Nephron progenitor cell (in vitro differentiated cells): ENCODE results near the gene OR4D11.
"Not testable (repeated sequence)": the region's sequence is repeated elsewhere in the genome, so short reads cannot be mapped to it uniquely, and the experiment has no call there.

Source experiments
- DNase-seq: peaks from one replicate; pipeline ENCODE4 v3.0.0; 2021
- H3K27ac Mint-ChIP-seq: 2 replicates; pipeline ENCODE4 v1.8.0; 2021; ENCODE audit warnings: mild to moderate bottlenecking, moderate library complexity, mixed read lengths
- H3K27me3 Mint-ChIP-seq: 2 replicates; pipeline ENCODE4 v1.8.0; 2021; ENCODE audit warnings: mild to moderate bottlenecking, low read depth, mixed read lengths; ENCODE audit not compliant: poor library complexity
- H3K36me3 Mint-ChIP-seq: 2 replicates; pipeline ENCODE4 v1.8.0; 2021; ENCODE audit warnings: low read depth, mixed read lengths
- H3K4me1 Mint-ChIP-seq: 2 replicates; pipeline ENCODE4 v1.8.0; 2021; ENCODE audit warnings: mixed read lengths
- H3K4me3 Mint-ChIP-seq: 2 replicates; pipeline ENCODE4 v1.8.0; 2021; ENCODE audit warnings: mild to moderate bottlenecking, moderate library complexity, mixed read lengths
- H3K9me3 Mint-ChIP-seq: 2 replicates; pipeline ENCODE4 v1.8.0; 2021; ENCODE audit warnings: mild to moderate bottlenecking, moderate library complexity, mixed read lengths
- CTCF ChIP-seq: fragments of 200-600 bp; sonication (generic); IDR thresholded peaks from 2 replicates; pipeline ENCODE4 v1.5.0; 2021; ENCODE audit warnings: antibody characterized with exemption

OR4D11 gene

GRCh38 chr11:59475176-59475575, 28.2 kb upstream of the OR4D11 start:
- no peak for DNase-seq
- no peak overlapping the region for H3K27ac Mint-ChIP-seq
- no peaks in the 10 kb centered on the region for H3K36me3 Mint-ChIP-seq
- H3K27me3 Mint-ChIP-seq = peaks cover 4% of the 10 kb centered on the region
- no peak for TF ChIP-seq CTCF
- H3K4me3 Mint-ChIP-seq = no peak overlapping the region
- no peaks in the 10 kb centered on the region for H3K4me1 Mint-ChIP-seq
- no peaks in the 10 kb centered on the region for H3K9me3 Mint-ChIP-seq

- Mint-ChIP-seq H3K9me3 (no peaks in the 10 kb centered on the region), H3K4me3 (no peak overlapping the region), H3K4me1 (no peaks in the 10 kb centered on the region), H3K27ac (no peak overlapping the region), H3K27me3 (no peaks in the 10 kb centered on the region), H3K36me3 (no peaks in the 10 kb centered on the region)
- TF ChIP-seq CTCF = no peak
- DNase-seq = no peak
These were observed 23.5 kb upstream of the OR4D11 start for GRCh38 chr11:59479906-59480305.

GRCh38 chr11:59480359-59480758, 23.0 kb upstream of the OR4D11 start:
- Mint-ChIP-seq H3K4me3 (no peak overlapping the region), H3K36me3 (no peaks in the 10 kb centered on the region)
- TF ChIP-seq CTCF = no peak

GRCh38 chr11:59501931-59502330, 1.4 kb upstream of the OR4D11 start:
- Mint-ChIP-seq H3K4me3 (no peak overlapping the region), H3K36me3 (no peaks in the 10 kb centered on the region), H3K4me1 (no peaks in the 10 kb centered on the region), H3K27ac (no peak overlapping the region), H3K9me3 (peaks cover 5% of the 10 kb centered on the region), H3K27me3 (no peaks in the 10 kb centered on the region)
- TF ChIP-seq CTCF = no peak
- no peak for DNase-seq

More at GRCh38 chr11:59480359-59480758, 23.0 kb upstream of the OR4D11 start:
- no peaks in the 10 kb centered on the region for H3K9me3 Mint-ChIP-seq
- no peaks in the 10 kb centered on the region for H3K4me1 Mint-ChIP-seq
- H3K27me3 Mint-ChIP-seq = no peaks in the 10 kb centered on the region
- no peak for DNase-seq
- no peak overlapping the region for H3K27ac Mint-ChIP-seq

- H3K36me3 Mint-ChIP-seq = no peaks in the 10 kb centered on the region
- H3K4me3 Mint-ChIP-seq = no peak within 1 kb of the TSS
- H3K27me3 Mint-ChIP-seq = peaks cover 5% of the 10 kb centered on the region
- H3K9me3 Mint-ChIP-seq = no peaks in the 10 kb centered on the region
- no peak for TF ChIP-seq CTCF
- H3K4me1 Mint-ChIP-seq = peaks cover 4% of the 10 kb centered on the region
- H3K27ac Mint-ChIP-seq = peak within 1 kb of the TSS; percentile 27
- DNase-seq = no peak
These were observed 7.7 kb downstream of the OR4D11 start, which contains the start of gene OR4D9 for GRCh38 chr11:59510941-59511589. Gene OR4D9, plus strand, starts transcription at chr11:59511539. Its CDS starts 3,374 bp downstream, at chr11:59514913.

GRCh38 chr11:59511675-59512074, 8.3 kb downstream of the OR4D11 start:
- Mint-ChIP-seq H3K27ac (peak overlapping the region; percentile 27), H3K36me3 (no peaks in the 10 kb centered on the region), H3K9me3 (no peaks in the 10 kb centered on the region), H3K4me1 (peaks cover 4% of the 10 kb centered on the region), H3K27me3 (peaks cover 5% of the 10 kb centered on the region), H3K4me3 (no peak overlapping the region)
- no peak for DNase-seq
- TF ChIP-seq CTCF = no peak

GRCh38 chr11:59520139-59520538, 16.8 kb downstream of the OR4D11 start:
- not testable (repeated sequence) for H3K27ac Mint-ChIP-seq, DNase-seq, H3K36me3 Mint-ChIP-seq, H3K4me3 Mint-ChIP-seq, H3K27me3 Mint-ChIP-seq, H3K9me3 Mint-ChIP-seq, H3K4me1 Mint-ChIP-seq
